OCI-LY3 (cell line): ENCODE results near the gene RFXAP.

Experiments used
- CTCF ChIP-seq: fragments of 200-600, 300-600 bp; sonication (generic); IDR thresholded peaks from 2 replicates; pipeline ENCODE4 v1.5.1; 2014; ENCODE audit warnings: antibody characterized with exemption, low read length, low read depth
- EZH2phosphoT487 ChIP-seq: fragments of 200-600 bp; shearing (Covaris generic); IDR thresholded peaks from 2 replicates; pipeline ENCODE4 v1.6.1; 2018; ENCODE audit warnings: antibody characterized with exemption, mixed run types, low read depth

- TF ChIP-seq EZH2phosphoT487 = no peak
- no peak for TF ChIP-seq CTCF
Measured at GRCh38 chr13:36831291-36831690, 12.3 kb downstream of the RFXAP start.
